Measurements from ENCODE around the gene SMURF2. TPM values are rescaled to one million over a fixed set of nuclear protein-coding genes. Genes with fewer than 3 reads are reported as not detected.
"Not testable (repeated sequence)": the region's sequence is repeated elsewhere in the genome, so short reads cannot be mapped to it uniquely, and the experiment has no call there.

Gene SMURF2
- total and polyA plus RNA-seq, 10 of the 15 experiments (the other 5 are each of a cell fraction or from before 2014, with no cell fraction given), result 2.8 to 13.4 (median 7.5) TPM

DNA sequence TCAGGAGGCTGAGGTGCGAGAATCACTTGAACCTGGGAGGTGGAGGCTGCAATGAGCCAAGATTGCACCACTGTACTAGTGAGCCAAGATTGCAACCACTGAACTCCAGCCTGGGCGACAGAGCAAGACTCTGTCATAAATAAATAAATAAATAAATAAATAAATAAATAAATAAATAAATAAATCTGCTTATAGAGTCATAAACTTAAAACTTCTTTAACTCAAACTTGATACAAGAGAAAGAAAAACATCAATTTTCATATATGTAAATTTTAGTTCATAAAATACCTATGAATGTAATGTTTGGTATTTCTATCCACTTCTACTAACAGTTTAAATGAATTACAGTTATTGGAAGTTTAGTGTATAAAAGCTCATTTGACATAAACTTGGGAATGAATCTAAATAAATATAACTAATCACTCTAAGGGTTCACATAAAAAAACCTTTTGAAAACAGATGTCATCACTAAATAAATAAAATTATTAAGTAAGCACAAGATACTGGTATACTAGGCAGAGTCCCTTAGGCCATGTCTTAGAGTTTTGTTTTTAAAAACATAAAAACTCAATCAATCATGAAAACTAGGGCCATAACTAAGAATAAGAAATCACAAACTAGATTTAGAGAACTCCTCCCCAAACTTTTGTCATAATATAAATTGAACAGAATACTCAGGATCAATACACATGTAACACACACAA lies 54.1 kb downstream of the SMURF2 start (continued):
- no peak for TF ChIP-seq SRF (IDR thresholded peaks at IDR 0.05; ENCODE audit: low read depth in 2 of 2, low read length in 2 of 2)
- TF ChIP-seq ESRRA (IDR thresholded peaks at IDR 0.05; ENCODE audit: low read length), result no peak
- no peak for TF ChIP-seq BMI1 (IDR thresholded peaks at IDR 0.05; ENCODE audit: borderline replicate concordance)

DNA sequence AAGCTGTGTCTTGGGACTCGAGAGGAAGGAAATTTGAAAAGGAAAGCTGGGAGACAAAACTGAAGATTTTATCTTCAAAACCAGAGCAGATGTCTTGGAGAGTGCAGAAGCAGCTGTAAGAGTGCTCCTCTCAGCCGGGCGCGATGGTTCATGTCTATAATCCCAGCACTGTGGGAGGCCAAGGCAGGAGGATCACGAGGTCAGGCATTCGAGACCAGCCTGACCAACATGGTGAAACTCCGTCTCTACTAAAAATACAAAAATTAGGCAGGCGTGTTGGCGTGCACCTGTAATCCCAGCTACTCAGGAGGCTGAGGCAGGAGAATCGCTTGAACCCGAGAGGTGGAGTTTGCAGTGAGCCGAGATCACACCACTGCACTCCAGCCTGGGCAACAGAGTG lies 57.6 kb downstream of the SMURF2 start:
- H3K4me1 ChIP-seq (ENCODE audit: control insufficient read depth, insufficient read depth, low read length); DNase-seq (ENCODE audit: low read depth, low spot score); RAD21 ChIA-PET (ENCODE audit: unreplicated experiment); H3K27me3 ChIP-seq (replicated peaks in 1 of 2; ENCODE audit: control insufficient read depth in 2 of 2, insufficient read depth in 2 of 2, low read length in 1 of 2); H4K20me1 ChIP-seq (ENCODE audit: control insufficient read depth, insufficient read depth); H3K9me3 ChIP-seq (replicated peaks; ENCODE audit: control insufficient read depth, insufficient read depth, low read length); POLR2A ChIA-PET; FAIRE-seq; H3K79me2 ChIP-seq (ENCODE audit: control insufficient read depth, insufficient read depth, low read length); H3K9ac ChIP-seq (ENCODE audit: control insufficient read depth, insufficient read depth, low read length); H3K4me3 ChIP-seq; H3K36me3 ChIP-seq (ENCODE audit: control insufficient read depth in 2 of 2, insufficient read depth in 2 of 2, low read length in 1 of 2); in situ Hi-C loops (cut with MboI); ATAC-seq; H3K4me2 ChIP-seq (ENCODE audit: control insufficient read depth, insufficient read depth); BruUV-seq (replicated peaks); H3K27ac ChIP-seq (ENCODE audit: control insufficient read depth, insufficient read depth); H2AFZ ChIP-seq (ENCODE audit: control insufficient read depth, low read depth, low read length): not testable (repeated sequence)
- CTCF ChIA-PET, result interaction anchor here (0.6 to 1.9 kb wide), 3 partner anchors 18 to 185 kb away, joined by 3 to 11 read pairs (median 4); no protein-coding TSS in a partner anchor
- intact Hi-C loops (cut with micrococcal nuclease; ENCODE audit: unreplicated experiment), result loop anchor here (5.0 kb wide), 2 partner anchors 33 to 182 kb away; no protein-coding TSS in a partner anchor
- 92% methylated on average over 11 of the region's 12 CpGs for WGBS (ENCODE audit: insufficient coverage, insufficient replicate concordance, low lambda C conversion rate, missing lambda C conversion rate)
- SMC1A ChIA-PET (ENCODE audit: uncharacterized antibody, unreplicated experiment), result interaction anchor here (0.7 to 3.1 kb wide), 4 partner anchors 28 to 185 kb away, joined by 3 to 7 read pairs (median 5); no protein-coding TSS in a partner anchor

DNA sequence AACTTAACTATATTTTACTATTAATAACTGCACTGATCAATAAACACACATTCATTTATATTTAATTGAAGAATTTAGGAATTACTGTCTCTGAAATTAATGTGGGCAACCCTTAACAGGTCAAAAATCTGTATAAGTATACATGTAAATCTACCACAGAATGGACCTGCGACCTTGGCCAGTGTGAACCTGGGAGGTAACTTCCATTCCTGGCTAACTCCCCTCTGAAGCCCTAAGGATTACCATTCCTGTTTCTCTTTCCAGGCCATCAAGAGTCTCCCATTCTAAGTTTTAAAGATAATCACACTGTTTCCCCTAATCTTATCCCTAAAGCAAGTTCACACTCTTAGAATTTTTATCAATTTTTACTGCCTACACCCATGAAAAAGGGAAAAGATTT lies 58.1 kb downstream of the SMURF2 start:
- H3K4me3 ChIP-seq, result no peak overlapping the region
- in situ Hi-C loops (cut with MboI), result no loop called here
- BruUV-seq (replicated peaks), result no TSS peak
- DNase-seq (ENCODE audit: low read depth, low spot score), result no peak
- no peak overlapping the region for H3K9ac ChIP-seq (ENCODE audit: control insufficient read depth, insufficient read depth, low read length)
- CTCF ChIA-PET, result interaction anchor here (0.7 to 1.9 kb wide), 6 partner anchors 19 to 195 kb away, joined by 3 to 11 read pairs (median 4); no protein-coding TSS in a partner anchor
- no peaks in the 10 kb centered on the region; the same call in none of the 2 replicates for H3K79me2 ChIP-seq (ENCODE audit: control insufficient read depth, insufficient read depth, low read length)
- no peaks in the 10 kb centered on the region for H3K36me3 ChIP-seq (ENCODE audit: control insufficient read depth in 2 of 2, insufficient read depth in 2 of 2, low read length in 1 of 2)
- no peak overlapping the region for H3K4me2 ChIP-seq (ENCODE audit: control insufficient read depth, insufficient read depth)
- H3K27me3 ChIP-seq (replicated peaks in 1 of 2; ENCODE audit: control insufficient read depth in 2 of 2, insufficient read depth in 2 of 2, low read length in 1 of 2), result no peaks in the 10 kb centered on the region
- SMC1A ChIA-PET (ENCODE audit: uncharacterized antibody, unreplicated experiment), result interaction anchor here (0.6 to 3.1 kb wide), 6 partner anchors 12 to 184 kb away, joined by 3 to 7 read pairs (median 4); no protein-coding TSS in a partner anchor
- no peak overlapping the region for H2AFZ ChIP-seq (ENCODE audit: control insufficient read depth, low read depth, low read length)
- WGBS (ENCODE audit: insufficient coverage, insufficient replicate concordance, low lambda C conversion rate, missing lambda C conversion rate), result 100% methylated on average over 1 of the region's 1 CpG
- RAD21 ChIA-PET (ENCODE audit: unreplicated experiment), result interaction anchor here (1.6 kb wide), 1 partner anchor 45 kb away, joined by 8 read pairs; no protein-coding TSS in a partner anchor
- no peak overlapping the region for H3K27ac ChIP-seq (ENCODE audit: control insufficient read depth, insufficient read depth)
- intact Hi-C loops (cut with micrococcal nuclease; ENCODE audit: unreplicated experiment), result loop anchor here (5.0 kb wide), 2 partner anchors 33 to 182 kb away; no protein-coding TSS in a partner anchor
- POLR2A ChIA-PET, result interaction anchor here (0.7 kb wide), 2 partner anchors 57 to 118 kb away, joined by 3 to 4 read pairs; no protein-coding TSS in a partner anchor
- peaks cover 4% of the 10 kb centered on the region; the same call in 1 of the 2 replicates for H3K4me1 ChIP-seq (ENCODE audit: control insufficient read depth, insufficient read depth, low read length)
- ATAC-seq, result no peak
- H3K9me3 ChIP-seq (replicated peaks; ENCODE audit: control insufficient read depth, insufficient read depth, low read length), result no peaks in the 10 kb centered on the region
- FAIRE-seq, result no peak
- no peaks in the 10 kb centered on the region for H4K20me1 ChIP-seq (ENCODE audit: control insufficient read depth, insufficient read depth)
- no peak for TF ChIP-seq POLR2AphosphoS5 (IDR thresholded peaks at IDR 0.05; ENCODE audit: low read length)
- no peak for TF ChIP-seq CEBPB (IDR thresholded peaks at IDR 0.05; ENCODE audit: borderline replicate concordance in 1 of 2, low read depth in 2 of 2, low read length in 2 of 2)
- TF ChIP-seq POLR2A (IDR thresholded peaks at IDR 0.05; ENCODE audit: low read depth, low read length), result no peak
- TF ChIP-seq, protein P1, sequence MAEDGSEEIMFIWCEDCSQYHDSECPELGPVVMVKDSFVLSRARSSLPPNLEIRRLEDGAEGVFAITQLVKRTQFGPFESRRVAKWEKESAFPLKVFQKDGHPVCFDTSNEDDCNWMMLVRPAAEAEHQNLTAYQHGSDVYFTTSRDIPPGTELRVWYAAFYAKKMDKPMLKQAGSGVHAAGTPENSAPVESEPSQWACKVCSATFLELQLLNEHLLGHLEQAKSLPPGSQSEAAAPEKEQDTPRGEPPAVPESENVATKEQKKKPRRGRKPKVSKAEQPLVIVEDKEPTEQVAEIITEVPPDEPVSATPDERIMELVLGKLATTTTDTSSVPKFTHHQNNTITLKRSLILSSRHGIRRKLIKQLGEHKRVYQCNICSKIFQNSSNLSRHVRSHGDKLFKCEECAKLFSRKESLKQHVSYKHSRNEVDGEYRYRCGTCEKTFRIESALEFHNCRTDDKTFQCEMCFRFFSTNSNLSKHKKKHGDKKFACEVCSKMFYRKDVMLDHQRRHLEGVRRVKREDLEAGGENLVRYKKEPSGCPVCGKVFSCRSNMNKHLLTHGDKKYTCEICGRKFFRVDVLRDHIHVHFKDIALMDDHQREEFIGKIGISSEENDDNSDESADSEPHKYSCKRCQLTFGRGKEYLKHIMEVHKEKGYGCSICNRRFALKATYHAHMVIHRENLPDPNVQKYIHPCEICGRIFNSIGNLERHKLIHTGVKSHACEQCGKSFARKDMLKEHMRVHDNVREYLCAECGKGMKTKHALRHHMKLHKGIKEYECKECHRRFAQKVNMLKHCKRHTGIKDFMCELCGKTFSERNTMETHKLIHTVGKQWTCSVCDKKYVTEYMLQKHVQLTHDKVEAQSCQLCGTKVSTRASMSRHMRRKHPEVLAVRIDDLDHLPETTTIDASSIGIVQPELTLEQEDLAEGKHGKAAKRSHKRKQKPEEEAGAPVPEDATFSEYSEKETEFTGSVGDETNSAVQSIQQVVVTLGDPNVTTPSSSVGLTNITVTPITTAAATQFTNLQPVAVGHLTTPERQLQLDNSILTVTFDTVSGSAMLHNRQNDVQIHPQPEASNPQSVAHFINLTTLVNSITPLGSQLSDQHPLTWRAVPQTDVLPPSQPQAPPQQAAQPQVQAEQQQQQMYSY (CRISPR knock-in tag; IDR thresholded peaks at IDR 0.05), result no peak
- TF ChIP-seq SMAD5 (IDR thresholded peaks at IDR 0.05; ENCODE audit: low read depth), result no peak
- TF ChIP-seq ZNF274 (IDR thresholded peaks at IDR 0.05; ENCODE audit: insufficient read depth, insufficient read length), result no peak
- no peak for TF ChIP-seq TCF12 (IDR thresholded peaks at IDR 0.05; ENCODE audit: low read depth, low read length)
- TF ChIP-seq SMAD1 (IDR thresholded peaks at IDR 0.05; ENCODE audit: low read depth, partially characterized antibody), result no peak
